HEK293 (cell line): ENCODE measurements around the gene PTPRO.

ENCODE experiments used
- CTCF ChIA-PET: fragments of 350-600 bp; formaldehyde crosslinking; extraction: SDS; loops from one replicate; lab custom pipeline; 2021; ENCODE audit warnings: antibody characterized with exemption; lab: Yijun Ruan, JAX
- POLR2A ChIA-PET: fragments of 300-600 bp; formaldehyde crosslinking; extraction: SDS; loops from one replicate; lab custom pipeline; 2020; ENCODE audit warnings: antibody characterized with exemption, inconsistent platforms; lab: Yijun Ruan, JAX
- H3K27ac ChIP-seq: fragments of 200-500 bp; sonication (Bioruptor generic); 2 replicates; pipeline ENCODE4 v1.5.1; 2014; ENCODE audit warnings: low read depth, low read length, control low read depth, inconsistent platforms; ENCODE audit errors: extremely low read depth
- H3K36me3 ChIP-seq, 2 experiments: fragments of 200-500 bp in 1 of 2; sonication (Bioruptor generic) in 1 of 2; 1 replicate in 1 of 2; 2 replicates in 1 of 2; pipeline ENCODE4 v1.5.1; 2014 to 2017; ENCODE audit warnings: inconsistent platforms in 2 of 2, low read length in 2 of 2; ENCODE audit not compliant: control insufficient read depth in 2 of 2, insufficient read depth in 1 of 2
- H3K4me1 ChIP-seq: fragments of 200-500 bp; sonication (Bioruptor generic); 2 replicates; pipeline ENCODE4 v1.5.1; 2014; ENCODE audit warnings: mild to moderate bottlenecking, low read length, inconsistent platforms; ENCODE audit not compliant: control insufficient read depth, insufficient read depth
- H3K4me3 ChIP-seq: 2 replicates; pipeline ENCODE4 v1.5.1; 2011; ENCODE audit warnings: low read depth, mild to moderate bottlenecking, control low read depth, low read length, moderate library complexity
- H3K9me3 ChIP-seq: fragments of 200-500 bp; sonication (Bioruptor generic); 2 replicates; pipeline ENCODE4 v1.5.1; 2014; ENCODE audit warnings: low read depth, low read length, inconsistent platforms; ENCODE audit not compliant: control insufficient read depth, insufficient read depth
- KLF17 ChIP-seq: fragments of 450-650 bp; formaldehyde crosslinking; IDR thresholded peaks from 2 replicates; pipeline ENCODE4 v1.5.1; 2016; ENCODE audit warnings: missing biosample characterization, missing genetic modification characterization
- MYNN ChIP-seq: fragments of 450-650 bp; formaldehyde crosslinking; IDR thresholded peaks from 2 replicates; pipeline ENCODE4 v1.5.1; 2016; ENCODE audit warnings: missing biosample characterization, missing genetic modification characterization, borderline replicate concordance
- RBAK ChIP-seq: fragments of 450-650 bp; formaldehyde crosslinking; IDR thresholded peaks from 2 replicates; pipeline ENCODE4 v1.5.1; 2016; ENCODE audit warnings: missing biosample characterization, missing genetic modification characterization
- ZBTB10 ChIP-seq: fragments of 450-650 bp; formaldehyde crosslinking; IDR thresholded peaks from 2 replicates; pipeline ENCODE4 v1.5.1; 2016; ENCODE audit warnings: missing biosample characterization, missing genetic modification characterization
- ZBTB44 ChIP-seq: fragments of 450-650 bp; IDR thresholded peaks from 2 replicates; pipeline ENCODE4 v1.5.1; 2018; ENCODE audit warnings: missing biosample characterization, mild to moderate bottlenecking, missing genetic modification characterization
- ZEB2 ChIP-seq: fragments of 450-650 bp; formaldehyde crosslinking; IDR thresholded peaks from 2 replicates; pipeline ENCODE4 v1.5.1; 2016; ENCODE audit warnings: missing biosample characterization, missing genetic modification characterization
- ZFP37 ChIP-seq: fragments of 450-650 bp; formaldehyde crosslinking; IDR thresholded peaks from 2 replicates; pipeline ENCODE4 v1.5.1; 2016; ENCODE audit warnings: missing biosample characterization, missing genetic modification characterization
- ZNF16 ChIP-seq: fragments of 450-650 bp; formaldehyde crosslinking; IDR thresholded peaks from 2 replicates; pipeline ENCODE4 v1.5.1; 2016; ENCODE audit warnings: low read depth, missing biosample characterization, missing genetic modification characterization
- ZNF169 ChIP-seq: fragments of 450-650 bp; formaldehyde crosslinking; IDR thresholded peaks from 2 replicates; pipeline ENCODE4 v1.5.1; 2016; ENCODE audit warnings: missing biosample characterization, missing genetic modification characterization
- ZNF335 ChIP-seq: fragments of 450-650 bp; formaldehyde crosslinking; conservative IDR thresholded peaks from 2 replicates; pipeline ENCODE4 v1.5.1; 2016; ENCODE audit warnings: missing biosample characterization, missing genetic modification characterization
- ZNF354C ChIP-seq: fragments of 450-650 bp; formaldehyde crosslinking; IDR thresholded peaks from 2 replicates; pipeline ENCODE4 v1.5.1; 2016; ENCODE audit warnings: missing biosample characterization, missing genetic modification characterization, low read depth, borderline replicate concordance
- ZNF391 ChIP-seq: fragments of 450-650 bp; formaldehyde crosslinking; IDR thresholded peaks from 2 replicates; pipeline ENCODE4 v1.5.1; 2016; ENCODE audit warnings: low read depth, missing biosample characterization, missing genetic modification characterization, borderline replicate concordance
- ZNF48 ChIP-seq: fragments of 450-650 bp; formaldehyde crosslinking; IDR thresholded peaks from 2 replicates; pipeline ENCODE4 v1.5.1; 2016; ENCODE audit warnings: missing biosample characterization, missing genetic modification characterization
- ZNF549 ChIP-seq: fragments of 450-650 bp; IDR thresholded peaks from 2 replicates; pipeline ENCODE4 v1.5.1; 2018; ENCODE audit warnings: missing biosample characterization, missing genetic modification characterization, mild to moderate bottlenecking, inconsistent platforms, moderate library complexity
- ZNF560 ChIP-seq: fragments of 450-650 bp; formaldehyde crosslinking; IDR thresholded peaks from 2 replicates; pipeline ENCODE4 v1.5.1; 2017; ENCODE audit warnings: missing biosample characterization, missing genetic modification characterization, borderline replicate concordance
- ZNF596 ChIP-seq: fragments of 450-650 bp; IDR thresholded peaks from 2 replicates; pipeline ENCODE4 v1.5.0; 2018; ENCODE audit warnings: missing biosample characterization, mild to moderate bottlenecking, missing genetic modification characterization, moderate library complexity
- ZNF600 ChIP-seq: fragments of 450-650 bp; formaldehyde crosslinking; IDR thresholded peaks from 2 replicates; pipeline ENCODE4 v1.5.1; 2016; ENCODE audit warnings: missing biosample characterization, missing genetic modification characterization
- ZNF670 ChIP-seq: fragments of 450-650 bp; formaldehyde crosslinking; IDR thresholded peaks from 2 replicates; pipeline ENCODE4 v1.5.1; 2016; ENCODE audit warnings: missing biosample characterization, missing genetic modification characterization, low read depth
- ZNF777 ChIP-seq: fragments of 450-650 bp; formaldehyde crosslinking; IDR thresholded peaks from 2 replicates; pipeline ENCODE4 v1.5.1; 2017; ENCODE audit warnings: missing biosample characterization, missing genetic modification characterization, borderline replicate concordance
- ZNF837 ChIP-seq: fragments of 450-650 bp; formaldehyde crosslinking; IDR thresholded peaks from 2 replicates; pipeline ENCODE4 v1.5.1; 2016; ENCODE audit warnings: missing biosample characterization, missing genetic modification characterization
- TF ChIP-seq, protein P1 (sequence below): fragments of 450-650 bp; formaldehyde crosslinking; IDR thresholded peaks from 2 replicates; pipeline ENCODE4 v1.5.1; 2017; ENCODE audit warnings: missing biosample characterization, missing genetic modification characterization
- TF ChIP-seq, protein P2 (sequence below): fragments of 450-650 bp; formaldehyde crosslinking; IDR thresholded peaks from 2 replicates; pipeline ENCODE4 v1.5.1; 2016; ENCODE audit warnings: missing biosample characterization, missing genetic modification characterization

PTPRO gene

DNA sequence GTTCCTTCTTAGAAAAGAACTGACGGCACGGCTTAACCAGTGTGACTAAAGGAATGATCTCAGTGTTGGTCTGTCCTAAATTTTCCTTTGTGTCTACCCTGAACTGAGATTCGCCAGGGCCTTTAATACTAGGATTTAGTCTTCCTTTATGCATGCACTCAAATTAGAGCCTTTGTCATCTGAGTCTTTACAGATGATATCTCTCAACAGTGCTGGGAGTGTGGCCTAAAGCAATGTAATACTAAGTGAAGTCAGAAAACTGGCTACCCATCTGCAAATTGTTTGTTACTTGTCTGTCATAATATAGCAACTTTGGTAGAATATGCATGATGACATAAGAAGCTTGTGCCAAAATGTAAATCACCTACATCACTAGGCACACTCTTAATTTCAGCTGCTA, 95.4 kb downstream of the PTPRO start:
- Histone ChIP-seq H3K36me3 (no peaks in the 10 kb centered on the region), H3K4me3 (no peak overlapping the region), H3K9me3 (no peaks in the 10 kb centered on the region), H3K27ac (no peak overlapping the region), H3K4me1 (no peaks in the 10 kb centered on the region; the same call in 1 of the 2 replicates)
- POLR2A ChIA-PET = no interaction called here
- CTCF ChIA-PET = interaction anchor here (0.5 to 0.6 kb wide), 2 partner anchors 10 to 25 kb away, joined by 3 read pairs; no protein-coding TSS in a partner anchor
- TF ChIP-seq, protein P1, sequence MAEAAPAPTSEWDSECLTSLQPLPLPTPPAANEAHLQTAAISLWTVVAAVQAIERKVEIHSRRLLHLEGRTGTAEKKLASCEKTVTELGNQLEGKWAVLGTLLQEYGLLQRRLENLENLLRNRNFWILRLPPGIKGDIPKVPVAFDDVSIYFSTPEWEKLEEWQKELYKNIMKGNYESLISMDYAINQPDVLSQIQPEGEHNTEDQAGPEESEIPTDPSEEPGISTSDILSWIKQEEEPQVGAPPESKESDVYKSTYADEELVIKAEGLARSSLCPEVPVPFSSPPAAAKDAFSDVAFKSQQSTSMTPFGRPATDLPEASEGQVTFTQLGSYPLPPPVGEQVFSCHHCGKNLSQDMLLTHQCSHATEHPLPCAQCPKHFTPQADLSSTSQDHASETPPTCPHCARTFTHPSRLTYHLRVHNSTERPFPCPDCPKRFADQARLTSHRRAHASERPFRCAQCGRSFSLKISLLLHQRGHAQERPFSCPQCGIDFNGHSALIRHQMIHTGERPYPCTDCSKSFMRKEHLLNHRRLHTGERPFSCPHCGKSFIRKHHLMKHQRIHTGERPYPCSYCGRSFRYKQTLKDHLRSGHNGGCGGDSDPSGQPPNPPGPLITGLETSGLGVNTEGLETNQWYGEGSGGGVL (tag by site-specific recombination) = no peak
- no peak for TF ChIP-seq ZNF560 (tag by site-specific recombination)
- no peak for TF ChIP-seq ZNF48
- TF ChIP-seq ZNF354C (tag by site-specific recombination) = no peak
- no peak for TF ChIP-seq ZBTB44
- no peak for TF ChIP-seq KLF17
- no peak for TF ChIP-seq ZBTB10
- TF ChIP-seq ZFP37 (tag by site-specific recombination) = no peak
- TF ChIP-seq ZNF837 (tag by site-specific recombination) = no peak
- no peak for TF ChIP-seq ZNF670
- TF ChIP-seq, protein P2, sequence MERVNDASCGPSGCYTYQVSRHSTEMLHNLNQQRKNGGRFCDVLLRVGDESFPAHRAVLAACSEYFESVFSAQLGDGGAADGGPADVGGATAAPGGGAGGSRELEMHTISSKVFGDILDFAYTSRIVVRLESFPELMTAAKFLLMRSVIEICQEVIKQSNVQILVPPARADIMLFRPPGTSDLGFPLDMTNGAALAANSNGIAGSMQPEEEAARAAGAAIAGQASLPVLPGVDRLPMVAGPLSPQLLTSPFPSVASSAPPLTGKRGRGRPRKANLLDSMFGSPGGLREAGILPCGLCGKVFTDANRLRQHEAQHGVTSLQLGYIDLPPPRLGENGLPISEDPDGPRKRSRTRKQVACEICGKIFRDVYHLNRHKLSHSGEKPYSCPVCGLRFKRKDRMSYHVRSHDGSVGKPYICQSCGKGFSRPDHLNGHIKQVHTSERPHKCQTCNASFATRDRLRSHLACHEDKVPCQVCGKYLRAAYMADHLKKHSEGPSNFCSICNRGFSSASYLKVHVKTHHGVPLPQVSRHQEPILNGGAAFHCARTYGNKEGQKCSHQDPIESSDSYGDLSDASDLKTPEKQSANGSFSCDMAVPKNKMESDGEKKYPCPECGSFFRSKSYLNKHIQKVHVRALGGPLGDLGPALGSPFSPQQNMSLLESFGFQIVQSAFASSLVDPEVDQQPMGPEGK = no peak
- no peak for TF ChIP-seq RBAK (tag by site-specific recombination)

DNA sequence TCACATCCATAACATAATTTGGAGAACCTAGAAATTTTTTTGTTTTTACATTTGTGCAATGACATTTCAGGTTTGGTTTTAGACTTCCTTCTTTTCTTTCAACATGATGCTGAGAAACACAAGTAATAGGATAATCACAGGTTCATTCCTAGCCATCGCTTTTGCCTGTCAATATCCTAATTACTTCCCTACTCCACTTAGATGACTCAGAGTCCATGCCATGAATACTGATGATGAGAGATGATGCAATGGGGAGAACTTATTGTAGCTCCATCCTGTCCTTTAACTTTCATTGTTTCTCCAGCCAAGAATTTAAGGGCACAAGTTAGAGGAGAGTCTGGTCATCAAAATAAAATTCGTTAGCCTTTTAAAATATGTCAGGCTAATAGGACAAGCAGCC, 101.3 kb downstream of the PTPRO start:
- Histone ChIP-seq H3K27ac (no peak overlapping the region), H3K9me3 (no peaks in the 10 kb centered on the region), H3K4me3 (no peak overlapping the region), H3K36me3 (no peaks in the 10 kb centered on the region), H3K4me1 (no peaks in the 10 kb centered on the region)
- ChIA-PET POLR2A (no interaction called here), CTCF (interaction anchor here (0.8 kb wide), 1 partner anchor 83 kb away, joined by 4 read pairs; no protein-coding TSS in a partner anchor)
- no peak for TF ChIP-seq ZNF549
- TF ChIP-seq ZNF391 (tag by site-specific recombination) = no peak
- no peak for TF ChIP-seq ZNF596
- no peak for TF ChIP-seq ZNF600 (tag by site-specific recombination)
- TF ChIP-seq ZNF169 (tag by site-specific recombination) = no peak
- no peak for TF ChIP-seq MYNN
- no peak for TF ChIP-seq ZNF16 (tag by site-specific recombination)
- 0 out of 2 replicates have a peak, but pooled peaks have one; percentile 19 for TF ChIP-seq ZNF335
- TF ChIP-seq ZNF777 = no peak
- TF ChIP-seq, protein P2 = no peak
- peak; percentile 56; the same call in 1 of the 2 replicates for TF ChIP-seq ZEB2 (tag by site-specific recombination)
